OCI-LY7 (cell line): Measurements from ENCODE around the gene LRRC75A. TPM values are rescaled to one million over a fixed set of nuclear protein-coding genes. Genes with fewer than 3 reads are reported as not detected.
"Not testable (repeated sequence)": the region's sequence is repeated elsewhere in the genome, so short reads cannot be mapped to it uniquely, and the experiment has no call there.

ENCODE experiments used
- BruUV-seq: library from RNA; stranded (reverse); fragments of 400-500 nt; replicated peaks from 2 replicates; lab custom pipeline; 2021; lab: Mats Ljungman, UMichigan
- CTCF ChIA-PET: fragments of 300-600 bp; sonication (Branson Sonifier 250); formaldehyde crosslinking; loops from one replicate; lab custom pipeline; 2022; ENCODE audit warnings: antibody characterized with exemption; ENCODE audit not compliant: unreplicated experiment; lab: Charles Lee
- POLR2A ChIA-PET: fragments of 300-600 bp; sonication (Branson Sonifier 250); formaldehyde crosslinking; loops from one replicate; lab custom pipeline; 2022; ENCODE audit warnings: antibody characterized with exemption; lab: Charles Lee
- DNase-seq: peaks from one replicate; pipeline ENCODE4 v3.0.0-alpha.2; 2015; ENCODE audit warnings: low spot score
- H2AFZ ChIP-seq: fragments of 200-600 bp; sonication (generic), shearing (Covaris generic); 2 replicates; pipeline ENCODE4 v1.6.1; 2014; ENCODE audit warnings: mild to moderate bottlenecking, antibody characterized with exemption, low read length, moderate library complexity
- H3K27ac ChIP-seq: fragments of 200-600 bp; sonication (generic); 2 replicates; pipeline ENCODE4 v1.5.1; 2014; ENCODE audit warnings: mixed run types, low read depth, mild to moderate bottlenecking, moderate library complexity, low read length, inconsistent platforms; ENCODE audit not compliant: poor library complexity, severe bottlenecking
- H3K36me3 ChIP-seq: fragments of 200-600 bp; sonication (generic); 2 replicates; pipeline ENCODE4 v1.6.1; 2014; ENCODE audit warnings: mild to moderate bottlenecking, antibody characterized with exemption, low read length, moderate library complexity, mixed read lengths; ENCODE audit not compliant: insufficient read depth
- H3K4me1 ChIP-seq: fragments of 200-600 bp; sonication (generic); 2 replicates; pipeline ENCODE4 v1.5.1; 2014; ENCODE audit warnings: mild to moderate bottlenecking, low read length; ENCODE audit not compliant: insufficient read depth, poor library complexity, severe bottlenecking
- H3K4me2 ChIP-seq: fragments of 200-600 bp; sonication (generic); 2 replicates; pipeline ENCODE4 v1.6.1; 2014; ENCODE audit warnings: mild to moderate bottlenecking, low read length
- H3K4me3 ChIP-seq: fragments of 200-600 bp; sonication (generic); 2 replicates; pipeline ENCODE4 v1.5.1; 2014; ENCODE audit warnings: mild to moderate bottlenecking, low read depth, low read length; ENCODE audit not compliant: poor library complexity, severe bottlenecking
- H3K79me2 ChIP-seq: fragments of 200-600 bp; sonication (generic); 2 replicates; pipeline ENCODE4 v1.6.1; 2016; ENCODE audit warnings: low read depth, mild to moderate bottlenecking, low read length, moderate library complexity, mixed read lengths; ENCODE audit not compliant: insufficient read depth
- H3K9me2 ChIP-seq: fragments of 200-600 bp; sonication (generic); 2 replicates; pipeline ENCODE4 v1.6.1; 2016; ENCODE audit warnings: mild to moderate bottlenecking, low read length, mixed read lengths; ENCODE audit not compliant: insufficient read depth
- H3K9me3 ChIP-seq: fragments of 200-600 bp; sonication (generic); 2 replicates; pipeline ENCODE4 v1.6.1; 2014; ENCODE audit warnings: mild to moderate bottlenecking, mixed run types, low read length, mixed read lengths
- H4K20me1 ChIP-seq: fragments of 200-600 bp; sonication (generic); 2 replicates; pipeline ENCODE4 v1.6.1; 2014; ENCODE audit warnings: mild to moderate bottlenecking, antibody characterized with exemption, low read length, moderate library complexity, mixed read lengths; ENCODE audit not compliant: insufficient read depth
- CTCF ChIP-seq: fragments of 200-600 bp; sonication (generic); conservative IDR thresholded peaks from 2 replicates; pipeline ENCODE4 v1.5.1; 2014; ENCODE audit warnings: mild to moderate bottlenecking, antibody characterized with exemption, low read length, moderate library complexity, mixed read lengths
- EZH2phosphoT487 ChIP-seq: fragments of 200-600 bp; sonication (generic); IDR thresholded peaks from 2 replicates; pipeline ENCODE4 v1.6.1; 2018; ENCODE audit warnings: low read depth, borderline replicate concordance, mild to moderate bottlenecking, mixed run types, antibody characterized with exemption, low read length, moderate library complexity, mixed read lengths
- intact Hi-C: fragments of 100-400 bp; cut with micrococcal nuclease; formaldehyde crosslinking; loops from one replicate; pipeline ENCODE4 v1.10.0; 2022; ENCODE audit not compliant: unreplicated experiment
- total RNA-seq, 2 experiments: library from RNA; depleted of rRNA in 1 of 2; stranded (reverse); fragments of >200 nt in 1 of 2; shearing (Covaris generic) in 1 of 2; gene quantifications; 2 replicates each; pipeline ENCODE4 v1.2.3, GENCODE V29; 2014 to 2022

The LRRC75A gene
- total RNA-seq, 2 experiments from 2014 or later = not detected

- H3K27ac ChIP-seq = no peak overlapping the region
- H3K4me3 ChIP-seq = peak overlapping the region; percentile 25
- H3K4me1 ChIP-seq = peaks cover 26% of the 10 kb centered on the region
- no peaks in the 10 kb centered on the region for H3K9me3 ChIP-seq
- no peaks in the 10 kb centered on the region for H4K20me1 ChIP-seq
- no peaks in the 10 kb centered on the region for H3K36me3 ChIP-seq
- BruUV-seq = no TSS peak
- TF ChIP-seq EZH2phosphoT487 (no peak), CTCF (no peak)
- ChIA-PET POLR2A (no interaction called here), CTCF (interaction anchor here (0.6 kb wide), 1 partner anchor 115 kb away, joined by 17 read pairs; no protein-coding TSS in a partner anchor)
- no peaks in the 10 kb centered on the region for H3K9me2 ChIP-seq
- intact Hi-C loops = no loop called here
- DNase-seq = no peak
- H2AFZ ChIP-seq = peak overlapping the region; percentile 63; the same call in 1 of the 2 replicates
- H3K79me2 ChIP-seq = no peaks in the 10 kb centered on the region
- H3K4me2 ChIP-seq = peak overlapping the region; percentile 58
Observed at GRCh38 chr17:16406742-16407674, 85.0 kb downstream of the LRRC75A start.

GRCh38 chr17:16403847-16404246 lies 88.1 kb downstream of the LRRC75A start:
- H3K36me3 ChIP-seq, H3K4me3 ChIP-seq, H3K9me2 ChIP-seq, H3K27ac ChIP-seq, BruUV-seq, H3K9me3 ChIP-seq, DNase-seq, H3K4me2 ChIP-seq, H3K79me2 ChIP-seq, H2AFZ ChIP-seq, intact Hi-C loops, CTCF ChIA-PET, H4K20me1 ChIP-seq: not testable (repeated sequence)
- peaks cover 24% of the 10 kb centered on the region for H3K4me1 ChIP-seq
- POLR2A ChIA-PET = interaction anchor here (0.6 to 0.7 kb wide), 2 partner anchors 15 to 83 kb away, joined by 4 to 5 read pairs; no protein-coding TSS in a partner anchor

- Histone ChIP-seq H3K4me1 (peaks cover 23% of the 10 kb centered on the region), H3K79me2 (no peaks in the 10 kb centered on the region), H3K9me2 (no peaks in the 10 kb centered on the region), H3K4me2 (peak overlapping the region; percentile 65), H4K20me1 (no peaks in the 10 kb centered on the region), H3K27ac (peak overlapping the region; percentile 62), H3K4me3 (peak overlapping the region; percentile 46), H2AFZ (peak overlapping the region; percentile 86), H3K9me3 (no peaks in the 10 kb centered on the region), H3K36me3 (no peaks in the 10 kb centered on the region)
- ChIA-PET POLR2A (no interaction called here), CTCF (no interaction called here)
- TF ChIP-seq CTCF = no peak
- no peak for TF ChIP-seq EZH2phosphoT487
- intact Hi-C loops = no loop called here
- DNase-seq = peak; percentile 81
- no TSS peak for BruUV-seq
Observed at GRCh38 chr17:16398270-16399267, 93.4 kb downstream of the LRRC75A start.

GRCh38 chr17:16396693-16397092 lies 95.3 kb downstream of the LRRC75A start:
- H3K4me3 ChIP-seq, DNase-seq, H3K9me2 ChIP-seq, H3K79me2 ChIP-seq, intact Hi-C loops, H3K36me3 ChIP-seq, H4K20me1 ChIP-seq, BruUV-seq, CTCF ChIA-PET, POLR2A ChIA-PET, H3K27ac ChIP-seq, H3K4me2 ChIP-seq, H3K9me3 ChIP-seq: not testable (repeated sequence)
- 0 out of 2 replicates have a peak overlapping the region, but pooled peaks have one; percentile 3 for H2AFZ ChIP-seq
- H3K4me1 ChIP-seq = peaks cover 23% of the 10 kb centered on the region
